ENCODE results near the gene FNDC3B.

FNDC3B gene

DNA sequence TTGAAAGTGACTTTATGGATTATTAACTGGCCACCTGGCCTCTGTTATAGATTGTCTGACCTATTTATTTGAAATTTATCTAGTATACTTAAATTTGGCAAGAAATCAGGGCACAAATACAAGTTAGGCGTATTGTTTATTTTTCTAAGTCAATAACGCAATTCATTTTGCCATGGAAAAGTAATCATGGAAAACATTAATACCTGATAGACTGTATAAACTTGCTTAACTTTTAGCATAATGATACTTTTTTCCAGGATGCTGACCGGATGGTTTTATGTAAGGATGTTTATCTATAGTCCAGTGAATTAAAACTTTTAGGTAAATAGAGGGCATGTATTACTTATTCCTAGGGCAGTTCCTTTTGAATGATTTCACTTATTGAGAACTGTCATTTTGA, 20.2 kb downstream of the FNDC3B start (continued):
- no peak for TF ChIP-seq SP3 (tag by site-specific recombination; IDR thresholded peaks at IDR 0.05)

DNA sequence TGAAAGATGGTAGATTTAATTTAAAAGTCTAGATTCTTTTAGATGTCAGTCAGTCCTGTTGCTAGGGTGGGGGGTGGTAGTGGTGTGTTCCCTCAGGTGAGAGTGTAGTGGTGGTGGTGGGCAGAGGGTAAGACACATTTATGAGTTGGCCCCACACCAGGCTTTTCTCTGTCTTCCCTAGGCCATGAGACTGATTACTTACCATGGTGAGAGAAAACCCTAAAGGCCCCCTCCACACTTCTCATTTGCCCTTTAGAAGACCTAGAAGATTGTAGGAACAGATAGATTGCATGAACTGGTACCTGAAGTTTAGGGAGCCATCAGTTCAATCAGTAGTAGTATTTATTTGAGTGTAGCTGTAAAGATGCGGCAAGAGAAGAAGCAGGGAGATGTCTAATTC, 20.9 kb downstream of the FNDC3B start:
- ChIA-PET POLR2A (no interaction called here), CTCF (interaction anchor here (0.7 kb wide), 1 partner anchor 216 kb away, joined by 3 read pairs; no protein-coding TSS in a partner anchor)
- no peak overlapping the region for H3K27ac ChIP-seq (ENCODE audit: extremely low read depth, low read depth, low read length)
- no peaks in the 10 kb centered on the region for H3K36me3 ChIP-seq (ENCODE audit: control insufficient read depth in 2 of 2, insufficient read depth in 1 of 2, low read length in 2 of 2)
- no peak overlapping the region for H3K4me3 ChIP-seq (ENCODE audit: low read depth, low read length)
- no peaks in the 10 kb centered on the region for H3K4me1 ChIP-seq (ENCODE audit: control insufficient read depth, insufficient read depth, low read length)
- H3K9me3 ChIP-seq (ENCODE audit: control insufficient read depth, insufficient read depth, low read depth, low read length), result no peaks in the 10 kb centered on the region
- TF ChIP-seq ZNF223 (tag by site-specific recombination; IDR thresholded peaks at IDR 0.05) (no peak), ZNF792 (tag by site-specific recombination; IDR thresholded peaks at IDR 0.05) (no peak), MYNN (tag by site-specific recombination; IDR thresholded peaks at IDR 0.05; ENCODE audit: borderline replicate concordance) (no peak), HOXC10 (CRISPR knock-in tag; IDR thresholded peaks at IDR 0.05) (no peak), HOXA7 (CRISPR knock-in tag; IDR thresholded peaks at IDR 0.05; ENCODE audit: borderline replicate concordance) (no peak), ZNF354C (tag by site-specific recombination; IDR thresholded peaks at IDR 0.05; ENCODE audit: borderline replicate concordance, low read depth) (no peak), ZFHX2 (tag by site-specific recombination; conservative IDR thresholded peaks at IDR 0.05) (no peak), ZIC2 (tag by site-specific recombination; IDR thresholded peaks at IDR 0.05) (no peak), ZSCAN30 (tag by site-specific recombination; IDR thresholded peaks at IDR 0.05) (no peak)
- TF ChIP-seq, protein P1, sequence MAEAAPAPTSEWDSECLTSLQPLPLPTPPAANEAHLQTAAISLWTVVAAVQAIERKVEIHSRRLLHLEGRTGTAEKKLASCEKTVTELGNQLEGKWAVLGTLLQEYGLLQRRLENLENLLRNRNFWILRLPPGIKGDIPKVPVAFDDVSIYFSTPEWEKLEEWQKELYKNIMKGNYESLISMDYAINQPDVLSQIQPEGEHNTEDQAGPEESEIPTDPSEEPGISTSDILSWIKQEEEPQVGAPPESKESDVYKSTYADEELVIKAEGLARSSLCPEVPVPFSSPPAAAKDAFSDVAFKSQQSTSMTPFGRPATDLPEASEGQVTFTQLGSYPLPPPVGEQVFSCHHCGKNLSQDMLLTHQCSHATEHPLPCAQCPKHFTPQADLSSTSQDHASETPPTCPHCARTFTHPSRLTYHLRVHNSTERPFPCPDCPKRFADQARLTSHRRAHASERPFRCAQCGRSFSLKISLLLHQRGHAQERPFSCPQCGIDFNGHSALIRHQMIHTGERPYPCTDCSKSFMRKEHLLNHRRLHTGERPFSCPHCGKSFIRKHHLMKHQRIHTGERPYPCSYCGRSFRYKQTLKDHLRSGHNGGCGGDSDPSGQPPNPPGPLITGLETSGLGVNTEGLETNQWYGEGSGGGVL (tag by site-specific recombination; IDR thresholded peaks at IDR 0.05), result no peak
- TF ChIP-seq, protein P2, sequence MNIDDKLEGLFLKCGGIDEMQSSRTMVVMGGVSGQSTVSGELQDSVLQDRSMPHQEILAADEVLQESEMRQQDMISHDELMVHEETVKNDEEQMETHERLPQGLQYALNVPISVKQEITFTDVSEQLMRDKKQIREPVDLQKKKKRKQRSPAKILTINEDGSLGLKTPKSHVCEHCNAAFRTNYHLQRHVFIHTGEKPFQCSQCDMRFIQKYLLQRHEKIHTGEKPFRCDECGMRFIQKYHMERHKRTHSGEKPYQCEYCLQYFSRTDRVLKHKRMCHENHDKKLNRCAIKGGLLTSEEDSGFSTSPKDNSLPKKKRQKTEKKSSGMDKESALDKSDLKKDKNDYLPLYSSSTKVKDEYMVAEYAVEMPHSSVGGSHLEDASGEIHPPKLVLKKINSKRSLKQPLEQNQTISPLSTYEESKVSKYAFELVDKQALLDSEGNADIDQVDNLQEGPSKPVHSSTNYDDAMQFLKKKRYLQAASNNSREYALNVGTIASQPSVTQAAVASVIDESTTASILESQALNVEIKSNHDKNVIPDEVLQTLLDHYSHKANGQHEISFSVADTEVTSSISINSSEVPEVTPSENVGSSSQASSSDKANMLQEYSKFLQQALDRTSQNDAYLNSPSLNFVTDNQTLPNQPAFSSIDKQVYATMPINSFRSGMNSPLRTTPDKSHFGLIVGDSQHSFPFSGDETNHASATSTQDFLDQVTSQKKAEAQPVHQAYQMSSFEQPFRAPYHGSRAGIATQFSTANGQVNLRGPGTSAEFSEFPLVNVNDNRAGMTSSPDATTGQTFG (tag by site-specific recombination; IDR thresholded peaks at IDR 0.05; ENCODE audit: borderline replicate concordance), result no peak

DNA sequence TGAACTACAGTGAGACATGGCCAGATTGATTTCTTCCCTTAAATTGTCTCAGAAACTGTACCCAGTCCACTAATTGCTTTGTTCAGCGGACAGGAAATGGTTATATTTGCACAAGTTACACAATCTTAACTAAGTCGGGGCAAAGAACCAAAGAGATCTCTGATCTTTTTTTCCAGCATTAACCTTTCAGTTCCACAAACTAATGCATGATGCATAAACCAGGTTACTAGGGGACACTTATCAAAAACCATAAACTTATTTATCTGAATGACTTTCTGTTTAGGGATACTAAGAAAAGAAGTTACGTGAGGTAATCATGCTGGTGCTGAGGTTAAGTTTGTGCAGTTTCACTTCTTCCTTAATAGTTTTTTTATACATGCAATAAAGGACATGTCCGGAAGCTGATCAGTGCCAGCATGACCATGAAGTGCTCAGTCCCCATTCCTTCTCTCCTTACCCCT, 22.4 kb downstream of the FNDC3B start:
- H3K9me3 ChIP-seq (ENCODE audit: control insufficient read depth, insufficient read depth, low read depth, low read length), result no peaks in the 10 kb centered on the region
- ChIA-PET CTCF (interaction anchor here (0.8 kb wide), 1 partner anchor 243 kb away, joined by 3 read pairs; no protein-coding TSS in a partner anchor), POLR2A (no interaction called here)
- H3K4me3 ChIP-seq (ENCODE audit: low read depth, low read length), result no peak overlapping the region
- TF ChIP-seq ZNF311 (tag by site-specific recombination; IDR thresholded peaks at IDR 0.05; ENCODE audit: borderline replicate concordance) (no peak), ZEB2 (tag by site-specific recombination; IDR thresholded peaks at IDR 0.05) (0 out of 2 replicates have a peak, but pooled peaks have one; percentile 28)
- TF ChIP-seq, protein P3, sequence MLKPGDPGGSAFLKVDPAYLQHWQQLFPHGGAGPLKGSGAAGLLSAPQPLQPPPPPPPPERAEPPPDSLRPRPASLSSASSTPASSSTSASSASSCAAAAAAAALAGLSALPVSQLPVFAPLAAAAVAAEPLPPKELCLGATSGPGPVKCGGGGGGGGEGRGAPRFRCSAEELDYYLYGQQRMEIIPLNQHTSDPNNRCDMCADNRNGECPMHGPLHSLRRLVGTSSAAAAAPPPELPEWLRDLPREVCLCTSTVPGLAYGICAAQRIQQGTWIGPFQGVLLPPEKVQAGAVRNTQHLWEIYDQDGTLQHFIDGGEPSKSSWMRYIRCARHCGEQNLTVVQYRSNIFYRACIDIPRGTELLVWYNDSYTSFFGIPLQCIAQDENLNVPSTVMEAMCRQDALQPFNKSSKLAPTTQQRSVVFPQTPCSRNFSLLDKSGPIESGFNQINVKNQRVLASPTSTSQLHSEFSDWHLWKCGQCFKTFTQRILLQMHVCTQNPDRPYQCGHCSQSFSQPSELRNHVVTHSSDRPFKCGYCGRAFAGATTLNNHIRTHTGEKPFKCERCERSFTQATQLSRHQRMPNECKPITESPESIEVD (tag by site-specific recombination; IDR thresholded peaks at IDR 0.05), result peak; percentile 55; the same call in 1 of the 2 replicates
- no peaks in the 10 kb centered on the region for H3K36me3 ChIP-seq (ENCODE audit: control insufficient read depth in 2 of 2, insufficient read depth in 1 of 2, low read length in 2 of 2)
- peaks cover 3% of the 10 kb centered on the region for H3K4me1 ChIP-seq (ENCODE audit: control insufficient read depth, insufficient read depth, low read length)
- no peak overlapping the region for H3K27ac ChIP-seq (ENCODE audit: extremely low read depth, low read depth, low read length)
